AG09309 (cell line): Measurements from ENCODE around the gene USP26.
"Not testable (repeated sequence)": the region's sequence is repeated elsewhere in the genome, so short reads cannot be mapped to it uniquely, and the experiment has no call there.

Source experiments
- DNase-seq: peaks from one replicate; pipeline ENCODE4 v3.0.0-alpha.2; 2010; ENCODE audit warnings: low read depth
- H3K4me3 ChIP-seq: 2 replicates; pipeline ENCODE4 v1.5.1; 2011; ENCODE audit warnings: mild to moderate bottlenecking, low read depth, low read length, moderate library complexity; ENCODE audit not compliant: control insufficient read depth
- TF ChIP-seq, protein P1 (sequence below): IDR thresholded peaks from 2 replicates; pipeline ENCODE4 v1.5.1; 2011; ENCODE audit warnings: mild to moderate bottlenecking, low read depth, low read length, inconsistent platforms; ENCODE audit not compliant: insufficient read depth, control insufficient read depth; ENCODE audit errors: missing control alignments

The USP26 gene

DNA sequence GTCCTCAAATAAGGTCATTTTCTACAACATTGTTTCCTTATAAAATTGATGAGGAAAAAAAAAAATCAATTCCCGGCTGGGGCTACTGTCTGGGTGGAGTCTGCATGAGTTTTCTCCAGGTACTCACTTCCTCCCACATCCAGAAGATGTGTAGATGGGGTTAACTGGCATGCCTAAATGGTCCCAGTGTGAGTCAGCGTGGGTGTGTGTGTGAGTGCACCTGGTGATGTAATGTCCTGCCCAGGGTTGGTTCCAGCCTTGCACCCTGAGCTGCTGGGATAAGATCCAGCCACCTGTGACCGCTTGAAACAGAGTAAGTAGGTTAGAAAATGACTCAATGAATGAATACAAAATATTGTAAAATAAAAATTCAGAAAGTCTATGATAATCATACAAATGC lies 11.1 kb downstream of the USP26 start:
- no peak overlapping the region for H3K4me3 ChIP-seq
- TF ChIP-seq, protein P1, sequence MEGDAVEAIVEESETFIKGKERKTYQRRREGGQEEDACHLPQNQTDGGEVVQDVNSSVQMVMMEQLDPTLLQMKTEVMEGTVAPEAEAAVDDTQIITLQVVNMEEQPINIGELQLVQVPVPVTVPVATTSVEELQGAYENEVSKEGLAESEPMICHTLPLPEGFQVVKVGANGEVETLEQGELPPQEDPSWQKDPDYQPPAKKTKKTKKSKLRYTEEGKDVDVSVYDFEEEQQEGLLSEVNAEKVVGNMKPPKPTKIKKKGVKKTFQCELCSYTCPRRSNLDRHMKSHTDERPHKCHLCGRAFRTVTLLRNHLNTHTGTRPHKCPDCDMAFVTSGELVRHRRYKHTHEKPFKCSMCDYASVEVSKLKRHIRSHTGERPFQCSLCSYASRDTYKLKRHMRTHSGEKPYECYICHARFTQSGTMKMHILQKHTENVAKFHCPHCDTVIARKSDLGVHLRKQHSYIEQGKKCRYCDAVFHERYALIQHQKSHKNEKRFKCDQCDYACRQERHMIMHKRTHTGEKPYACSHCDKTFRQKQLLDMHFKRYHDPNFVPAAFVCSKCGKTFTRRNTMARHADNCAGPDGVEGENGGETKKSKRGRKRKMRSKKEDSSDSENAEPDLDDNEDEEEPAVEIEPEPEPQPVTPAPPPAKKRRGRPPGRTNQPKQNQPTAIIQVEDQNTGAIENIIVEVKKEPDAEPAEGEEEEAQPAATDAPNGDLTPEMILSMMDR = no peak
- no peak for DNase-seq

DNA sequence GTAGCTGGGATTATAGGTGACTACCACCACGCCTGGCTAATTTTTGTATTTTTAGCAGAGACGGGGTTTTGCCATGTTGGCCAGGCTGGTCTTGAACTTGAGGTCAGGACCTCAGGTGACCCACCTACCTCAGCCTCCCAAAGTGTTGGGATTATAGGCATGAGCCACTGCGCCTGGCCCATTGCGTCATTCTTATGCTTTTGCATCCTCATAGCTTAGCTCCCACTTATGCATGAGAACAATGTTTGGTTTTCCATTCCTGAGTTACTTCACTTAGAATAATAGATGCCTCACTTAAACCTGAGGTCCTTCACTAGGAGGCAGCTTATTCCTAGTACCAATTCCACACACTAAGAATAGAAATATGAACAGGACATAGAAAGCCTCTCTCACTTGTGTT lies 11.9 kb downstream of the USP26 start:
- not testable (repeated sequence) for DNase-seq, H3K4me3 ChIP-seq

DNA sequence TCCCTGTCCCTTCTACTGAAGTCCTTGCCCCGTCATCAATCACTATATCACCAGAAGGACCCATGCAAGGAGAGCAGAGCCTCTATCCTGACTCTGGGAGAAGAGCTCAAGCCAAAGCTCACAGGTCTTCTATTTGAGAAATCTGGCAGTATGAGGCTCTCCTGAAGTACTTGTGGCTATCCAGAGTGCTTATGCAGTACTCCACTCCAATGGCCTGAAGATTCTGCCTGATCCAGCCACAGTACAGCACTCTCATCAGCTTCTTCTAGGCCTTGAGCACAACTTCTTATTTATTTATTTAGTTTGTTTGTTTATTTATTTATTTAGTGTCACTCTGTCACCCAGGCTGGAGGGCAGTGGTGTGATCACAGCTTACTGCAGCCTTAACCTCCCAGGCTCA lies 13.0 kb downstream of the USP26 start:
- DNase-seq = no peak
- H3K4me3 ChIP-seq = no peak overlapping the region
- TF ChIP-seq, protein P1 = no peak

DNA sequence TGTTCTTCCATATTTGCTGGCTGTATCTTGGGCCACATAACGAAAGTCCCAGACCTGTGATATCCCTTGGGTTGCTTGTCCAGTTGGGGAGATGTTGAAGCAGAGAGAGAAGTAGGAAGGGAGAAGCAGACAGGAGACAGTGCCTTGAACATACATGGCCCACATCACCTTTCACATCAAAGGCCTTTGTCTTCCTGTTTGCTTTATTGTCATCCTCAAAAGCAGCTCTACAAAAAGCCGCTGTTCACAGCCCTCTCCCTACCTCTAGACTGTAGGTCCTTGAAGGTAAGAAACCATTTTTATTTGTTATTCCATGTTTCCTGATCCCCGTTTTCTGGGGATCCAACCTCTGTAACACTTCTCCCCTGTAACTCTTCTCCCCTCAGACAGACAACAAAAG lies 14.9 kb downstream of the USP26 start:
- H3K4me3 ChIP-seq = no peak overlapping the region
- TF ChIP-seq, protein P1 = no peak
- DNase-seq = no peak

DNA sequence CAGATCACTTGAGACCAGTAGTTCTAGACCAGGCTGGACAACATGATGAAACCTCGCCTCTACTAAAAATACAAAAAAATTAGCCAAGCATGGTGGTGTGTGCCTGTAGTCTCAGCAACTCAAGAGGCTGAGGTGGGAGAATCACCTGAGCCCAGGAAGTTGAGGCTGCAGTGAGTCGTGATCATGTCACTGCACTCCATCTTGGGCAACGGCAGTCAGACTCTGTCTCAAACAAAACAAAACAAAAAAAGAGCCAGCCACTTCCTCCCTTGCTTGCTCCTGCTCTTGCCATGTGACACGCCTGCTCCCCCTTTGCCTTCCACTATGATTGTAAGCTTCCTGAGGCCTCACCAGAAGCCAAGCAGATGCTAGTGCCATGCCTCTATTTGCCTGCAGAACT lies 19.1 kb downstream of the USP26 start:
- not testable (repeated sequence) for DNase-seq, H3K4me3 ChIP-seq

DNA sequence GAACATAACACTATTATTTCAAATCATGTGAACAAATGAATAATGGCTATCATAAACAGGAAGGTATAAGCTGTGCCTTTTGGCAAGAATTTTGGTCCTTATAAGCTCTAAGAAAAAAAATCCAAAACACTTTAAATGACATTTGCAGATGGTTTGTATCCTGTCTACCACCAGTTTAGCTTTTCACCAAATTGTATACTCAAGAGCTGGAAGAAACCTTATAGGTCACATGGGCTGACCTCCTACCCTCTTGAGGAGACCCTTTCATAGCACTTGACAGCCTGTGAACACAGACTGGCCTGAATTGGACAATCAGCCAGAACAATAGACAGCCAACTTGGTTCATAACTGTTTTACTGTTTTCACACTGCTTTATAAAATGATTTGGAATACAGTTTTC lies 24.3 kb downstream of the USP26 start:
- DNase-seq = no peak
- no peak overlapping the region for H3K4me3 ChIP-seq
- TF ChIP-seq, protein P1 = no peak

DNA sequence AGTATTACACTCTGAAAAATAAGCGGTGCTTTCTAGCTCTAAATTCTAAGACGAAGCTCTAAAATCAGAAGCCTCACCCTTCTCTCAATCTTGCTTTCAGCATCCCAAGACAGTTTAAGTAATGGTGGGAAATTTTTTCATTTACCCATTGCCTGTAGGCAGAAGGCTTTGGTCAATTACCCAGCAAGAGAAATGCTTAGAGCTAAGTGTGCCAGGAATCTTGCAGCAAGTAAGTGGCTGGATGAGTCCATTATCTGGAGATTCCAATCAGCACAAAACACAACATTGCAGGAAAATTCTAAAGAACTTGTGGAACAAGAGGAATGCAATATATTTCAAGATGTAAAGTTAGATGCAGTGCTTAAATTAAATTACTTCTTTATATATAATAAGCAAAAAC lies 28.4 kb downstream of the USP26 start:
- TF ChIP-seq, protein P1 = no peak
- no peak overlapping the region for H3K4me3 ChIP-seq
- no peak for DNase-seq

DNA sequence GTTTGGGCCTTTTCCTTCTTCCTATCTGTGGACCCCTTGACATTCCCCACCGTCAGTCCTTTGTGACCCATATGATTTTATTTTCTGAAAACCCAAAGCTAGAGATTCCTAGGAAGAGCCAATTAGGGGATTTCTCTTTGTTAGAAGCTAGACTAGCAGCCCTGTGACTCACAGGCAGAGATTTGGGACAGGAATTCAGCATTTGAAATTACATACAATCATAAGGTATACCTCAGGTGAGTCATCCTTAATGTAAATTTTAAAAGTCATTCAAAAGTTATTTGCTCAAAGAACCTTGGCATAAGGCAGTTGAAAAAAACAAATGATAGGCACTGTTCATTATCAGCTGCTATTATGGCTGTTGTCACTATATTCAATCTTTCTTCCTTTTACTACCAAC lies 40.6 kb downstream of the USP26 start:
- H3K4me3 ChIP-seq = no peak overlapping the region
- DNase-seq = no peak
- TF ChIP-seq, protein P1 = no peak
